ENCODE measurements around the gene FAN1.

FAN1 gene

DNA sequence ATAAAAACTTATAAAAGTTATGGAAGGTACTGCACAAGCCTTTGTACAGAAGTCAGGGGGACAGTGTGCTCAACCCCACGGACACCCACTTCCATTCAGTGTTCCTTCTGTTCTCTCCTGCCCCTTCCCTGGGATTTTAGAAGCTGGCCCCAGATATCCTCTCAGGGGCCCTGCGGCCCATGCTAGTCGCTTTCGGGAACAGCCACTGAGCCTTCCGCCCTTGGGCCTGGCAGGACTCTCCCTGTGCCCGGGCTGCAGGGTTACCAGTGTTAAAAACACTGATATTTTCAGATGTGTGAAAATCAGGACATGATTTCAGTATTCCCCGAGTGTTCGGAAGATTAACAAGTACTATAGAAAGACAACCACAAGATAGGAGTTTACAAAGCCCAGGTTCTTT, 22.4 kb downstream of the FAN1 start:
- TF ChIP-seq YY1 (IDR thresholded peaks at IDR 0.05; ENCODE audit: insufficient read depth, insufficient read length): no peak
- DNase-seq (ENCODE audit: low read depth, low spot score): no peak
- H3K4me3 ChIP-seq (ENCODE audit: insufficient read length, low read depth): no peak overlapping the region
- H3K27me3 ChIP-seq (ENCODE audit: insufficient read depth, insufficient read length): no peaks in the 10 kb centered on the region
- no peak overlapping the region for H3K9ac ChIP-seq (ENCODE audit: insufficient read length, low read depth)
- no peaks in the 10 kb centered on the region for H3K9me3 ChIP-seq (ENCODE audit: insufficient read depth, low read length)
- H3K36me3 ChIP-seq (ENCODE audit: insufficient read depth, insufficient read length, low read length): peaks cover 75% of the 10 kb centered on the region
- H3K4me1 ChIP-seq (ENCODE audit: insufficient read depth, insufficient read length): peaks cover 5% of the 10 kb centered on the region

DNA sequence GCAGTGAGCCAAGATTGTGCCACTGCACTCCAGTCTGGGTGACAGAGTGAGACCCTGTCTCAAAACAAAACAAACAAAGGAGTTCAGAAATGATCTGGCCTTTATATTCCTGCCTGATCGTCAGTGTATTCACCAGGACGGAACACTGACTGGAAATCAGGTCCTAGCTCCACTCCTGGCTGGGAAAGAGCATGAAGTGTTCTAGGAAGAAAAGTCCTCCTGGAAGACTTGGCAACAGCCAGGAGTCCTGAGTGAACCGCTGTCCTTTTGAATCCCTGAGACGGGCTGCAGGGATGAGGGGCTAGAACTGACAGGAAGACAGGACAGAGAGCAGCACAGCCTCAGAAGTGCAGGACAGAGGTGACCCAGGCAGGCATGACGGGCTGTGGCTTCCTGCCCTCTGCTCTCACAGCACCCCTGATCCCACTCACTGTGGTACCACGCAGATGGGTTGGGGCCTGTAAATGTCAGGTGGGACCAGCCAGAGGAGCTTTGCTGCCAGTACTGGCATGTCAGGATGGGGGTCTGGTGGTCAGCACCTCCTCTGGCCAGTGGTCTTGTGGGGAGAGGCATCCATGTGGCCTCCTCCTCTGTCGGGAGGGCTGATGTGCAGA, 23.5 kb downstream of the FAN1 start:
- DNase-seq (ENCODE audit: low read depth, low spot score): no peak
- H3K4me1 ChIP-seq (ENCODE audit: insufficient read depth, insufficient read length): no peaks in the 10 kb centered on the region
- TF ChIP-seq ZNF274 (IDR thresholded peaks at IDR 0.05; ENCODE audit: low read depth, low read length): no peak
- no peak for TF ChIP-seq YY1 (IDR thresholded peaks at IDR 0.05; ENCODE audit: insufficient read depth, insufficient read length)
- TF ChIP-seq SUZ12 (IDR thresholded peaks at IDR 0.05; ENCODE audit: extremely low read depth, insufficient read depth, insufficient read length): no peak
- no peak overlapping the region for H3K4me3 ChIP-seq (ENCODE audit: insufficient read length, low read depth)
- H3K9ac ChIP-seq (ENCODE audit: insufficient read length, low read depth): no peak overlapping the region
- no peaks in the 10 kb centered on the region for H3K27me3 ChIP-seq (ENCODE audit: insufficient read depth, insufficient read length)
- peaks cover 72% of the 10 kb centered on the region for H3K36me3 ChIP-seq (ENCODE audit: insufficient read depth, insufficient read length, low read length)
- H3K9me3 ChIP-seq (ENCODE audit: insufficient read depth, low read length): no peaks in the 10 kb centered on the region

GRCh38 chr15:30928076-30928475, 24.4 kb downstream of the FAN1 start:
- no peaks in the 10 kb centered on the region for H3K9me3 ChIP-seq (ENCODE audit: insufficient read depth, low read length)
- no peak for TF ChIP-seq YY1 (IDR thresholded peaks at IDR 0.05; ENCODE audit: insufficient read depth, insufficient read length)
- TF ChIP-seq ZNF274 (IDR thresholded peaks at IDR 0.05; ENCODE audit: low read depth, low read length): no peak
- no peak for TF ChIP-seq SUZ12 (IDR thresholded peaks at IDR 0.05; ENCODE audit: extremely low read depth, insufficient read depth, insufficient read length)
- H3K4me3 ChIP-seq (ENCODE audit: insufficient read length, low read depth): no peak overlapping the region
- peaks cover 72% of the 10 kb centered on the region for H3K36me3 ChIP-seq (ENCODE audit: insufficient read depth, insufficient read length, low read length)
- H3K9ac ChIP-seq (ENCODE audit: insufficient read length, low read depth): no peak overlapping the region
- H3K4me1 ChIP-seq (ENCODE audit: insufficient read depth, insufficient read length): no peaks in the 10 kb centered on the region
- DNase-seq (ENCODE audit: low read depth, low spot score): no peak
- H3K27me3 ChIP-seq (ENCODE audit: insufficient read depth, insufficient read length): no peaks in the 10 kb centered on the region

- Histone ChIP-seq H3K4me3 (ENCODE audit: insufficient read length, low read depth) (no peak overlapping the region), H3K9me3 (ENCODE audit: insufficient read depth, low read length) (no peaks in the 10 kb centered on the region), H3K4me1 (ENCODE audit: insufficient read depth, insufficient read length) (no peaks in the 10 kb centered on the region), H3K9ac (ENCODE audit: insufficient read length, low read depth) (no peak overlapping the region), H3K27me3 (ENCODE audit: insufficient read depth, insufficient read length) (no peaks in the 10 kb centered on the region), H3K36me3 (ENCODE audit: insufficient read depth, insufficient read length, low read length) (peaks cover 69% of the 10 kb centered on the region)
- no peak for DNase-seq (ENCODE audit: low read depth, low spot score)
- TF ChIP-seq YY1 (IDR thresholded peaks at IDR 0.05; ENCODE audit: insufficient read depth, insufficient read length): no peak
Measured at GRCh38 chr15:30929064-30929669, 25.5 kb downstream of the FAN1 start.

- peaks cover 63% of the 10 kb centered on the region for H3K36me3 ChIP-seq (ENCODE audit: insufficient read depth, insufficient read length, low read length)
- no peak for DNase-seq (ENCODE audit: low read depth, low spot score)
- TF ChIP-seq YY1 (IDR thresholded peaks at IDR 0.05; ENCODE audit: insufficient read depth, insufficient read length) (no peak), ZNF274 (IDR thresholded peaks at IDR 0.05; ENCODE audit: low read depth, low read length) (no peak), SUZ12 (IDR thresholded peaks at IDR 0.05; ENCODE audit: extremely low read depth, insufficient read depth, insufficient read length) (no peak)
- no peak overlapping the region for H3K4me3 ChIP-seq (ENCODE audit: insufficient read length, low read depth)
- no peaks in the 10 kb centered on the region for H3K4me1 ChIP-seq (ENCODE audit: insufficient read depth, insufficient read length)
- no peak overlapping the region for H3K9ac ChIP-seq (ENCODE audit: insufficient read length, low read depth)
- no peaks in the 10 kb centered on the region for H3K9me3 ChIP-seq (ENCODE audit: insufficient read depth, low read length)
- H3K27me3 ChIP-seq (ENCODE audit: insufficient read depth, insufficient read length): no peaks in the 10 kb centered on the region
Measured at GRCh38 chr15:30929982-30930381, 26.3 kb downstream of the FAN1 start.

- DNase-seq (ENCODE audit: low read depth, low spot score): no peak
- no peaks in the 10 kb centered on the region for H3K4me1 ChIP-seq (ENCODE audit: insufficient read depth, insufficient read length)
Measured at GRCh38 chr15:30930422-30930821, 26.7 kb downstream of the FAN1 start.

GRCh38 chr15:30933293-30933692, 29.6 kb downstream of the FAN1 start:
- Histone ChIP-seq H3K36me3 (ENCODE audit: insufficient read depth, insufficient read length, low read length) (peaks cover 47% of the 10 kb centered on the region), H3K9ac (ENCODE audit: insufficient read length, low read depth) (no peak overlapping the region), H3K9me3 (ENCODE audit: insufficient read depth, low read length) (no peaks in the 10 kb centered on the region), H3K27me3 (ENCODE audit: insufficient read depth, insufficient read length) (no peaks in the 10 kb centered on the region), H3K4me3 (ENCODE audit: insufficient read length, low read depth) (no peak overlapping the region), H3K4me1 (ENCODE audit: insufficient read depth, insufficient read length) (no peaks in the 10 kb centered on the region)
- DNase-seq (ENCODE audit: low read depth, low spot score): no peak
- no peak for TF ChIP-seq YY1 (IDR thresholded peaks at IDR 0.05; ENCODE audit: insufficient read depth, insufficient read length)
- TF ChIP-seq SUZ12 (IDR thresholded peaks at IDR 0.05; ENCODE audit: extremely low read depth, insufficient read depth, insufficient read length): no peak
- no peak for TF ChIP-seq ZNF274 (IDR thresholded peaks at IDR 0.05; ENCODE audit: low read depth, low read length)

More at GRCh38 chr15:30930422-30930821, 26.7 kb downstream of the FAN1 start:
- Histone ChIP-seq H3K36me3 (ENCODE audit: insufficient read depth, insufficient read length, low read length) (peaks cover 59% of the 10 kb centered on the region), H3K27me3 (ENCODE audit: insufficient read depth, insufficient read length) (no peaks in the 10 kb centered on the region), H3K9ac (ENCODE audit: insufficient read length, low read depth) (no peak overlapping the region), H3K9me3 (ENCODE audit: insufficient read depth, low read length) (no peaks in the 10 kb centered on the region), H3K4me3 (ENCODE audit: insufficient read length, low read depth) (no peak overlapping the region)
- TF ChIP-seq SUZ12 (IDR thresholded peaks at IDR 0.05; ENCODE audit: extremely low read depth, insufficient read depth, insufficient read length): no peak
- no peak for TF ChIP-seq ZNF274 (IDR thresholded peaks at IDR 0.05; ENCODE audit: low read depth, low read length)
- no peak for TF ChIP-seq YY1 (IDR thresholded peaks at IDR 0.05; ENCODE audit: insufficient read depth, insufficient read length)
